SK-N-SH treated with all-trans-retinoic acid at 6 μM for 48 hours (cell line): ENCODE measurements around the gene DBP.
"Not testable (repeated sequence)": the region's sequence is repeated elsewhere in the genome, so short reads cannot be mapped to it uniquely, and the experiment has no call there.

ENCODE experiments used
- ATAC-seq: fragments of 200-7000 bp; cut with Tn5 transposase; 3 replicates; pipeline ENCODE4 v1.9.1; 2020; ENCODE audit warnings: mild to moderate bottlenecking, moderate library complexity
- ARNTL ChIP-seq: fragments of 450-650 bp; formaldehyde crosslinking; IDR thresholded peaks from 2 replicates; pipeline ENCODE4 v1.5.0; 2020; ENCODE audit warnings: low read depth, mild to moderate bottlenecking, moderate library complexity, borderline replicate concordance
- CREB5 ChIP-seq: fragments of 250-450 bp; sonication (Bioruptor Pico); IDR thresholded peaks from 2 replicates; pipeline ENCODE4 v1.5.1; 2020; ENCODE audit warnings: low read depth, mild to moderate bottlenecking, moderate library complexity
- CSDC2 ChIP-seq: fragments of 250-450 bp; sonication (Bioruptor Pico); IDR thresholded peaks from 2 replicates; pipeline ENCODE4 v1.5.0; 2020; ENCODE audit warnings: mild to moderate bottlenecking, moderate library complexity
- CSRNP3 ChIP-seq: fragments of 250-450 bp; sonication (Bioruptor Pico); IDR thresholded peaks from 2 replicates; pipeline ENCODE4 v1.5.1; 2021; ENCODE audit warnings: mild to moderate bottlenecking, moderate library complexity
- ESRRG ChIP-seq: fragments of 250-450 bp; sonication (Bioruptor Pico); IDR thresholded peaks from 2 replicates; pipeline ENCODE4 v1.6.1; 2021; ENCODE audit warnings: mild to moderate bottlenecking
- GLIS3 ChIP-seq: fragments of 250-450 bp; sonication (Bioruptor Pico); IDR thresholded peaks from 2 replicates; pipeline ENCODE4 v1.5.0; 2020; ENCODE audit warnings: mild to moderate bottlenecking, moderate library complexity
- ISL1 ChIP-seq: fragments of 250-450 bp; sonication (Bioruptor Pico); IDR thresholded peaks from 2 replicates; pipeline ENCODE4 v2.1.2; 2022; ENCODE audit warnings: mild to moderate bottlenecking, moderate library complexity
- POU6F1 ChIP-seq: fragments of 250-450 bp; sonication (Bioruptor Pico); IDR thresholded peaks from 2 replicates; pipeline ENCODE4 v1.8.0; 2021; ENCODE audit warnings: low read depth, mild to moderate bottlenecking, moderate library complexity, borderline replicate concordance
- SNAI2 ChIP-seq: fragments of 250-450 bp; sonication (Bioruptor Pico); IDR thresholded peaks from 2 replicates; pipeline ENCODE4 v1.5.0; 2020; ENCODE audit warnings: mild to moderate bottlenecking, moderate library complexity
- TCF4 ChIP-seq: fragments of 250-450 bp; sonication (Bioruptor Pico); IDR thresholded peaks from 2 replicates; pipeline ENCODE4 v1.8.0; 2021; ENCODE audit warnings: mild to moderate bottlenecking, moderate library complexity, borderline replicate concordance
- TOX ChIP-seq: fragments of 250-450 bp; sonication (Bioruptor Pico); IDR thresholded peaks from 2 replicates; pipeline ENCODE4 v1.8.0; 2021; ENCODE audit warnings: mild to moderate bottlenecking, moderate library complexity, borderline replicate concordance
- TSHZ2 ChIP-seq: fragments of 250-450 bp; sonication (Bioruptor Pico); IDR thresholded peaks from 2 replicates; pipeline ENCODE4 v1.5.0; 2020; ENCODE audit warnings: mild to moderate bottlenecking, moderate library complexity
- ZC3H10 ChIP-seq: fragments of 250-450 bp; sonication (Bioruptor Pico); IDR thresholded peaks from 2 replicates; pipeline ENCODE4 v1.5.1; 2021; ENCODE audit warnings: mild to moderate bottlenecking, moderate library complexity
- ZFP3 ChIP-seq: fragments of 250-450 bp; sonication (Bioruptor Pico); IDR thresholded peaks from 2 replicates; pipeline ENCODE4 v1.5.0; 2020; ENCODE audit warnings: mild to moderate bottlenecking, moderate library complexity
- ZFP30 ChIP-seq: fragments of 450-650 bp; formaldehyde crosslinking; IDR thresholded peaks from 2 replicates; pipeline ENCODE4 v1.5.0; 2022; ENCODE audit warnings: mild to moderate bottlenecking, moderate library complexity
- ZNF565 ChIP-seq: fragments of 450-650 bp; formaldehyde crosslinking; conservative IDR thresholded peaks from 2 replicates; pipeline ENCODE4 v1.5.0; 2020; ENCODE audit warnings: low read depth, mild to moderate bottlenecking, moderate library complexity
- ZNF8 ChIP-seq: fragments of 450-650 bp; formaldehyde crosslinking; IDR thresholded peaks from 2 replicates; pipeline ENCODE4 v1.5.0; 2020; ENCODE audit warnings: mild to moderate bottlenecking, moderate library complexity

The DBP gene

GRCh38 chr19:48636859-48637448 lies at the start of gene DBP:
Gene DBP, minus strand, starts transcription at chr19:48637379. Its CDS starts 385 bp downstream, at chr19:48636994.
- TF ChIP-seq ZNF565 (CRISPR knock-in tag) (no peak), ISL1 (CRISPR knock-in tag) (no peak), SNAI2 (no peak), TSHZ2 (no peak), CREB5 (CRISPR knock-in tag) (no peak), ZC3H10 (CRISPR knock-in tag) (no peak), CSRNP3 (CRISPR knock-in tag) (no peak), TOX (CRISPR knock-in tag) (no peak), ZFP30 (no peak), ZFP3 (CRISPR knock-in tag) (no peak), ZNF8 (CRISPR knock-in tag) (no peak), POU6F1 (CRISPR knock-in tag) (no peak), TCF4 (no peak), CSDC2 (CRISPR knock-in tag) (no peak)
- peak; percentile 27 for ATAC-seq

- ATAC-seq, result not testable (repeated sequence)
Measured at GRCh38 chr19:48686637-48687036, 49.5 kb upstream of the DBP start.

- TF ChIP-seq ZC3H10 (CRISPR knock-in tag), result no peak
- TF ChIP-seq SNAI2, result no peak
- TF ChIP-seq ZNF565 (CRISPR knock-in tag), result no peak
- TF ChIP-seq TOX (CRISPR knock-in tag), result no peak
- TF ChIP-seq TSHZ2, result no peak
- TF ChIP-seq ZFP30, result no peak
- no peak for TF ChIP-seq ARNTL (CRISPR knock-in tag)
- TF ChIP-seq POU6F1 (CRISPR knock-in tag), result no peak
- TF ChIP-seq ISL1 (CRISPR knock-in tag), result no peak
- no peak for TF ChIP-seq CSDC2 (CRISPR knock-in tag)
- no peak for TF ChIP-seq ESRRG (CRISPR knock-in tag)
- no peak for TF ChIP-seq CSRNP3 (CRISPR knock-in tag)
- no peak for TF ChIP-seq GLIS3 (CRISPR knock-in tag)
- TF ChIP-seq CREB5 (CRISPR knock-in tag), result no peak
- ATAC-seq, result no peak
Measured at GRCh38 chr19:48686088-48686487, 48.9 kb upstream of the DBP start.
